Stomach (tissue), 4 donors: ENCODE results near the gene NCDN.

ENCODE experiments used
- POLR2A ChIP-seq, 4 donors: fragments of 450-650 bp; IDR thresholded peaks; one replicate each; pipeline ENCODE4 v1.6.1; 2016; ENCODE audit warnings: antibody characterized with exemption in 4 of 4, control low read depth in 2 of 4, mild to moderate bottlenecking in 1 of 4, moderate library complexity in 1 of 4
- TF ChIP-seq, protein P1 (sequence below), 7 experiments: fragments of 450-650 bp in 4 of 7; fragments of 200-600 bp in 3 of 7; sonication (generic) in 3 of 7; IDR thresholded peaks; one replicate each; pipeline ENCODE4 v1.5.1; 2016 to 2019; ENCODE audit warnings: antibody characterized with exemption in 7 of 7, control low read depth in 2 of 7, mild to moderate bottlenecking in 1 of 7

- no peak for TF ChIP-seq POLR2A (IDR thresholded peaks at IDR 0.05)
- TF ChIP-seq, protein P1, sequence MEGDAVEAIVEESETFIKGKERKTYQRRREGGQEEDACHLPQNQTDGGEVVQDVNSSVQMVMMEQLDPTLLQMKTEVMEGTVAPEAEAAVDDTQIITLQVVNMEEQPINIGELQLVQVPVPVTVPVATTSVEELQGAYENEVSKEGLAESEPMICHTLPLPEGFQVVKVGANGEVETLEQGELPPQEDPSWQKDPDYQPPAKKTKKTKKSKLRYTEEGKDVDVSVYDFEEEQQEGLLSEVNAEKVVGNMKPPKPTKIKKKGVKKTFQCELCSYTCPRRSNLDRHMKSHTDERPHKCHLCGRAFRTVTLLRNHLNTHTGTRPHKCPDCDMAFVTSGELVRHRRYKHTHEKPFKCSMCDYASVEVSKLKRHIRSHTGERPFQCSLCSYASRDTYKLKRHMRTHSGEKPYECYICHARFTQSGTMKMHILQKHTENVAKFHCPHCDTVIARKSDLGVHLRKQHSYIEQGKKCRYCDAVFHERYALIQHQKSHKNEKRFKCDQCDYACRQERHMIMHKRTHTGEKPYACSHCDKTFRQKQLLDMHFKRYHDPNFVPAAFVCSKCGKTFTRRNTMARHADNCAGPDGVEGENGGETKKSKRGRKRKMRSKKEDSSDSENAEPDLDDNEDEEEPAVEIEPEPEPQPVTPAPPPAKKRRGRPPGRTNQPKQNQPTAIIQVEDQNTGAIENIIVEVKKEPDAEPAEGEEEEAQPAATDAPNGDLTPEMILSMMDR (IDR thresholded peaks at IDR 0.05): no peak
These were observed 14.7 kb downstream of the NCDN start for GRCh38 chr1:35572296-35572695.
